ENCODE measurements around the gene TNS4. TPM values are rescaled to one million over a fixed set of nuclear protein-coding genes. Genes with fewer than 3 reads are reported as not detected.

The TNS4 gene
- total and polyA plus RNA-seq, 7 donors: 0.04 to 0.06 TPM; not detected in 5

GRCh38 chr17:40539711-40540411 lies 38.4 kb upstream of the TNS4 start:
- intact Hi-C loops (cut with DNase I): loop anchor here in 1 of 2 donors (10.0 kb wide), 1 partner anchor 235 kb away; the partner anchor contains the start of gene RARA
- Histone ChIP-seq H3K4me1 (peaks cover 49% of the 10 kb centered on the region), H3K27me3 (ENCODE audit: insufficient read depth in 3 of 3, low read length in 2 of 3) (no peaks in the 10 kb centered on the region), H3K4me3 (no peak overlapping the region), H3K36me3 (ENCODE audit: insufficient read depth in 1 of 2, low read depth in 1 of 2) (no peaks in the 10 kb centered on the region), H3K27ac (peak overlapping the region; percentile 50), H3K9me3 (no peaks in the 10 kb centered on the region)
- no peak for DNase-seq
- no peak for ATAC-seq
- WGBS, 3 donors: 65 to 74% (median 71%) methylated on average over 9 of the region's 9 CpGs
- no peak for TF ChIP-seq CTCF (IDR thresholded peaks at IDR 0.05)

GRCh38 chr17:40538936-40539705 lies 37.7 kb upstream of the TNS4 start:
- Histone ChIP-seq H3K9me3 (no peaks in the 10 kb centered on the region), H3K4me1 (peaks cover 49% of the 10 kb centered on the region), H3K27ac (peak overlapping the region; percentile 50), H3K36me3 (ENCODE audit: insufficient read depth in 1 of 2, low read depth in 1 of 2) (no peaks in the 10 kb centered on the region), H3K4me3 (no peak overlapping the region), H3K27me3 (ENCODE audit: insufficient read depth in 3 of 3, low read length in 2 of 3) (no peaks in the 10 kb centered on the region)
- DNase-seq (no peak), ATAC-seq (no peak)
- intact Hi-C loops (cut with DNase I): loop anchor here in 1 of 2 donors (10.0 kb wide), 1 partner anchor 234 kb away; the partner anchor contains the start of gene RARA
- no peak for TF ChIP-seq CTCF (IDR thresholded peaks at IDR 0.05)
- WGBS, 3 donors: 76 to 84% (median 80%) methylated on average over 6 of the region's 6 CpGs

GRCh38 chr17:40538019-40538935 lies 36.9 kb upstream of the TNS4 start:
- WGBS, 3 donors: 37 to 45% (median 39%) methylated on average over 15 of the region's 15 CpGs
- peak; percentile 69 to 84 for DNase-seq
- peak; percentile 75 to 96 (median 82) for ATAC-seq
- H3K36me3 ChIP-seq (ENCODE audit: insufficient read depth in 1 of 2, low read depth in 1 of 2): no peaks in the 10 kb centered on the region
- peak overlapping the region; percentile 48 for H3K27ac ChIP-seq
- H3K4me1 ChIP-seq: peaks cover 51% of the 10 kb centered on the region
- no peak for TF ChIP-seq CTCF (IDR thresholded peaks at IDR 0.05)
- intact Hi-C loops (cut with DNase I): loop anchor here in 1 of 2 donors (10.0 kb wide), 1 partner anchor 233 kb away; the partner anchor contains the start of gene RARA
- no peak overlapping the region for H3K4me3 ChIP-seq
- H3K9me3 ChIP-seq: no peaks in the 10 kb centered on the region
- no peaks in the 10 kb centered on the region for H3K27me3 ChIP-seq (ENCODE audit: insufficient read depth in 3 of 3, low read length in 2 of 3)

- TF ChIP-seq CTCF (IDR thresholded peaks at IDR 0.05): no peak
- H3K4me1 ChIP-seq: peaks cover 42% of the 10 kb centered on the region
- intact Hi-C loops (cut with DNase I): loop anchor here in 1 of 2 donors (10.0 kb wide), 1 partner anchor 232 kb away; the partner anchor contains the start of gene RARA
- 49 to 52% (median 49%) methylated on average over 13 of the region's 13 CpGs for WGBS, 3 donors
- H3K9me3 ChIP-seq: no peaks in the 10 kb centered on the region
- no peaks in the 10 kb centered on the region for H3K36me3 ChIP-seq (ENCODE audit: insufficient read depth in 1 of 2, low read depth in 1 of 2)
- peak; percentile 64 to 69 for DNase-seq
- peak overlapping the region; percentile 68 for H3K27ac ChIP-seq
- no peak overlapping the region for H3K4me3 ChIP-seq
- H3K27me3 ChIP-seq (ENCODE audit: insufficient read depth in 3 of 3, low read length in 2 of 3): no peaks in the 10 kb centered on the region
- peak in 1 of 4 donors; percentile 23 for ATAC-seq
Observed at GRCh38 chr17:40536295-40537171, 35.1 kb upstream of the TNS4 start.
